Heart left ventricle (tissue), 16 donors: ENCODE measurements around the gene LCN1. TPM values are rescaled to one million over a fixed set of nuclear protein-coding genes. Genes with fewer than 3 reads are reported as not detected.

ENCODE experiments used
- ATAC-seq, 4 donors: fragments of 200-7000 bp; cut with Tn5 transposase; one replicate each; pipeline ENCODE4 v1.9.1; 2020 to 2022; ENCODE audit warnings: moderate library complexity in 4 of 4, mild to moderate bottlenecking in 3 of 4, moderate number of reproducible peaks in 1 of 4
- DNase-seq, 5 donors: peaks; one replicate each; pipeline ENCODE4 v3.0.0-alpha.2; 2020
- H3K27ac ChIP-seq, 12 donors: fragments of 200-600 bp; sonication (generic) in 4 of 12; one replicate each; pipeline versions ENCODE4 v1.5.0 to v1.8.0; 2016 to 2022; ENCODE audit warnings: mild to moderate bottlenecking in 2 of 12
- H3K27me3 ChIP-seq, 9 donors: fragments of 200-600 bp; sonication (generic) in 2 of 9; one replicate each; pipeline versions ENCODE4 v1.5.1 to v1.8.0; 2016 to 2022; ENCODE audit warnings: mild to moderate bottlenecking in 3 of 9
- H3K36me3 ChIP-seq, 9 donors: fragments of 200-600 bp; sonication (generic) in 2 of 9; one replicate each; pipeline versions ENCODE4 v1.5.0 to v1.8.0; 2018 to 2022; ENCODE audit warnings: mild to moderate bottlenecking in 2 of 9
- H3K4me1 ChIP-seq, 12 donors: fragments of 200-600 bp; sonication (generic) in 4 of 12; one replicate each; pipeline versions ENCODE4 v1.5.0 to v1.8.0; 2016 to 2022; ENCODE audit warnings: mild to moderate bottlenecking in 3 of 12
- H3K4me3 ChIP-seq, 12 donors: fragments of 200-600 bp; sonication (generic) in 4 of 12; one replicate each; pipeline versions ENCODE4 v1.5.0 to v1.8.0; 2017 to 2022; ENCODE audit warnings: mild to moderate bottlenecking in 9 of 12, moderate library complexity in 4 of 12
- H3K9me3 ChIP-seq, 12 donors: fragments of 200-600 bp; sonication (generic) in 4 of 12; one replicate each; pipeline versions ENCODE4 v1.5.0 to v1.8.0; 2016 to 2022; ENCODE audit warnings: mild to moderate bottlenecking in 1 of 12
- CTCF ChIP-seq, 12 donors: fragments of 200-600 bp; sonication (generic) in 4 of 12; IDR thresholded peaks; one replicate each; pipeline versions ENCODE4 v1.5.0 to v1.8.0; 2018 to 2022; ENCODE audit warnings: antibody characterized with exemption in 12 of 12, mild to moderate bottlenecking in 5 of 12
- POLR2A ChIP-seq, 2 donors: fragments of 450-650 bp; IDR thresholded peaks; one replicate each; pipeline ENCODE4 v1.6.1; 2017; ENCODE audit warnings: antibody characterized with exemption in 2 of 2, mild to moderate bottlenecking in 2 of 2, moderate library complexity in 2 of 2
- WGBS, 4 donors: extraction: QIAGEN DNeasy Blood & Tissue Kit in 2 of 4; methylation state at CpG; one replicate each; pipeline versions ENCODE4 v1.1.5 to v1.1.7; 2013 to 2018; 5-methylcytosine and 5-hydroxymethylcytosine counted together
- intact Hi-C, 10 donors: fragments of 100-400 bp; cut with DNase I; formaldehyde crosslinking; loops; one replicate each; pipeline versions ENCODE4 v1.11.1 to v1.14.2; 2022
- polyA plus RNA-seq, 2 donors: library from polyadenylated mRNA; stranded (reverse); fragments of 200-250 nt; gene quantifications; one replicate each; pipeline ENCODE4 v1.2.3, GENCODE V29; 2013
- total RNA-seq, 9 donors: library from RNA; depleted of rRNA in 2 of 9; stranded (reverse); fragments of >200 nt in 2 of 9; fragmentation: NEBNext Ultra II Directional in 3 of 9; extraction: Animal tissue kit (Norgen Biotek cat#: 25700) in 3 of 9; gene quantifications; one replicate each; pipeline versions ENCODE4 v1.1.0 to v1.2.4, GENCODE V29; 2016 to 2023
- donor health status: ischemic (EF 13 %, LVEDD 7.1; RV severe dilation, severe dysfunction).
- donor health status: healthy with polysubstance abuse.
- donor health status: DM: no; HTN: yes; CAD: no.
- donor health status: DM: no; HTN: no; CAD: no.
- donor health status: ischemic (EF 25% LVEDD 6.9; RV normal size, moderate dysfunction).
- donor health status: ischemic (EF 25% LVEDD 5.7; RV mildly dilated, moderate dysfunction).
- donor health status: healthy.
- donor health status: DM: yes; HTN: yes; CAD: no.
- donor health status: ischemic (EF 35%, LVEDD 5.7; RV mildly dilated, moderate dysfunction).
- donor health status: nonischemic (EF 11% LVEDD 7.7; RV severe dilation, severe dysfunction).
- donor health status: DM: yes; HTN: yes; CAD: no.
- donor health status: PGD.
- donor health status: ischemic (EF 29% LVEDD 5.4; RV normal size, mild dysfunction).
- donor health status: nonischemic (EF 23%, LVEDD 6.1; RV moderate dilation, normal function).

The LCN1 gene
- total and polyA plus RNA-seq, 11 donors, result 0.33 to 0.50 (median 0.37) TPM; not detected in 8

- ATAC-seq (no peak), DNase-seq (no peak)
- Histone ChIP-seq H3K27ac (no peak overlapping the region), H3K27me3 (peaks cover 0 to 31% (median 0%) of the 10 kb centered on the region in 9 donors), H3K4me1 (no peaks in the 10 kb centered on the region), H3K36me3 (no peaks in the 10 kb centered on the region), H3K4me3 (no peak overlapping the region), H3K9me3 (peaks cover 0 to 5% (median 0%) of the 10 kb centered on the region in 12 donors)
- no peak for TF ChIP-seq CTCF (IDR thresholded peaks at IDR 0.05)
- TF ChIP-seq POLR2A (IDR thresholded peaks at IDR 0.05), result no peak
- intact Hi-C loops, result no loop called here
- WGBS, 4 donors, result 82 to 86% (median 82%) methylated on average over 12 of the region's 12 CpGs
Measured at GRCh38 chr9:135563858-135564257, 42.6 kb downstream of the LCN1 start.

- DNase-seq (no peak), ATAC-seq (no peak)
- intact Hi-C loops, result no loop called here
- Histone ChIP-seq H3K27ac (no peak overlapping the region), H3K4me3 (no peak overlapping the region), H3K36me3 (no peaks in the 10 kb centered on the region), H3K9me3 (peaks cover 0 to 16% (median 6%) of the 10 kb centered on the region in 12 donors), H3K27me3 (peaks cover 0 to 31% (median 0%) of the 10 kb centered on the region in 9 donors), H3K4me1 (no peaks in the 10 kb centered on the region)
- TF ChIP-seq CTCF (IDR thresholded peaks at IDR 0.05) (no peak), POLR2A (IDR thresholded peaks at IDR 0.05) (no peak)
- WGBS, 4 donors, result 38 to 76% (median 73%) methylated on average over 1 to 9 of the region's 9 CpGs
Measured at GRCh38 chr9:135565141-135565628, 43.9 kb downstream of the LCN1 start.

GRCh38 chr9:135565636-135566035, 44.4 kb downstream of the LCN1 start:
- intact Hi-C loops, result no loop called here
- ATAC-seq, result no peak
- H3K4me1 ChIP-seq, result no peaks in the 10 kb centered on the region
- peaks cover 0 to 19% (median 6%) of the 10 kb centered on the region in 12 donors for H3K9me3 ChIP-seq
- H3K4me3 ChIP-seq, result no peak overlapping the region
- H3K27me3 ChIP-seq, result peaks cover 0 to 31% (median 0%) of the 10 kb centered on the region in 9 donors
- no peak for DNase-seq
- H3K36me3 ChIP-seq, result no peaks in the 10 kb centered on the region
- WGBS, 4 donors, result 55 to 72% (median 59%) methylated on average over 8 of the region's 8 CpGs
- no peak for TF ChIP-seq POLR2A (IDR thresholded peaks at IDR 0.05)
- TF ChIP-seq CTCF (IDR thresholded peaks at IDR 0.05), result no peak
- H3K27ac ChIP-seq, result no peak overlapping the region

- Histone ChIP-seq H3K27ac (no peak overlapping the region), H3K36me3 (no peaks in the 10 kb centered on the region), H3K9me3 (peaks cover 0 to 19% (median 6%) of the 10 kb centered on the region in 12 donors), H3K4me1 (no peaks in the 10 kb centered on the region), H3K27me3 (peaks cover 0 to 23% (median 0%) of the 10 kb centered on the region in 9 donors), H3K4me3 (no peak overlapping the region)
- intact Hi-C loops, result no loop called here
- WGBS, 4 donors, result 59 to 65% (median 64%) methylated on average over 10 of the region's 10 CpGs
- ATAC-seq (no peak), DNase-seq (no peak)
- TF ChIP-seq POLR2A (IDR thresholded peaks at IDR 0.05) (no peak), CTCF (IDR thresholded peaks at IDR 0.05) (no peak)
Measured at GRCh38 chr9:135566552-135566951, 45.3 kb downstream of the LCN1 start.
